CD14-positive monocyte (primary cell): ENCODE measurements around the gene SUGCT. TPM values are rescaled to one million over a fixed set of nuclear protein-coding genes. Genes with fewer than 3 reads are reported as not detected.

Source experiments
- DNase-seq, 3 donors: peaks; one replicate each; pipeline ENCODE4 v3.0.0-alpha.2; 2011 to 2022
- H2AFZ ChIP-seq: 2 replicates; pipeline ENCODE4 v1.6.0; 2012; ENCODE audit warnings: mild to moderate bottlenecking, low read depth, low read length, inconsistent platforms; ENCODE audit not compliant: insufficient read depth, poor library complexity, severe bottlenecking
- H3K27ac ChIP-seq, 2 donors: 1 replicate in 1 of 2; 2 replicates in 1 of 2; pipeline ENCODE4 v1.5.1; 2012 to 2013; ENCODE audit warnings: low read length in 2 of 2, control low read depth in 1 of 2, inconsistent platforms in 1 of 2, low read depth in 1 of 2, mild to moderate bottlenecking in 1 of 2
- H3K27me3 ChIP-seq, 2 donors: one replicate each; pipeline versions ENCODE4 v1.6.0 to v1.6.1; 2011 to 2013; ENCODE audit warnings: low read length in 2 of 2; ENCODE audit not compliant: control insufficient read depth in 2 of 2, insufficient read depth in 2 of 2
- H3K36me3 ChIP-seq, 2 donors: replicated peaks in 1 of 2; 1 replicate in 1 of 2; 2 replicates in 1 of 2; pipeline versions ENCODE4 v1.5.1 to v1.6.1; 2012 to 2013; ENCODE audit warnings: low read length in 2 of 2, control low read depth in 1 of 2, inconsistent platforms in 1 of 2, mild to moderate bottlenecking in 1 of 2; ENCODE audit not compliant: insufficient read depth in 2 of 2, control insufficient read depth in 1 of 2
- H3K4me1 ChIP-seq, 2 donors: 1 replicate in 1 of 2; 2 replicates in 1 of 2; pipeline versions ENCODE4 v1.5.1 to v1.6.1; 2012 to 2013; ENCODE audit warnings: low read length in 2 of 2, control low read depth in 1 of 2, inconsistent platforms in 1 of 2, mild to moderate bottlenecking in 1 of 2, moderate library complexity in 1 of 2; ENCODE audit not compliant: insufficient read depth in 2 of 2, control insufficient read depth in 1 of 2
- H3K4me2 ChIP-seq: replicated peaks from 2 replicates; pipeline ENCODE3; 2012; ENCODE audit warnings: low read length, moderate library complexity, mild to moderate bottlenecking; ENCODE audit not compliant: poor library complexity, severe bottlenecking; ENCODE audit errors: extremely low read depth
- H3K4me3 ChIP-seq, 3 experiments: fragments of 200-600 bp in 1 of 3; sonication (generic) in 1 of 3; replicated peaks in 1 of 3; 1 replicate in 2 of 3; 2 replicates in 1 of 3; pipeline ENCODE4 v1.5.1; 2011 to 2013; ENCODE audit warnings: low read length in 3 of 3, mild to moderate bottlenecking in 3 of 3, control low read depth in 2 of 3, low read depth in 2 of 3, inconsistent platforms in 1 of 3, moderate library complexity in 1 of 3
- H3K79me2 ChIP-seq: 2 replicates; pipeline ENCODE4 v1.6.0; 2012; ENCODE audit warnings: mild to moderate bottlenecking, control low read depth, inconsistent platforms, low read length, moderate library complexity; ENCODE audit not compliant: insufficient read depth
- H3K9ac ChIP-seq: 2 replicates; pipeline ENCODE4 v1.6.0; 2017; ENCODE audit warnings: low read length, mild to moderate bottlenecking; ENCODE audit not compliant: insufficient read depth, poor library complexity, severe bottlenecking
- H3K9me3 ChIP-seq, 2 donors: replicated peaks in 1 of 2; 1 replicate in 1 of 2; 2 replicates in 1 of 2; pipeline versions ENCODE4 v1.5.1 to v1.6.1; 2012 to 2013; ENCODE audit warnings: low read length in 2 of 2, control low read depth in 1 of 2; ENCODE audit not compliant: control insufficient read depth in 1 of 2, insufficient read depth in 1 of 2
- H4K20me1 ChIP-seq: 2 replicates; pipeline ENCODE4 v1.6.0; 2012; ENCODE audit warnings: mild to moderate bottlenecking, low read length, control low read depth, moderate library complexity; ENCODE audit not compliant: insufficient read depth
- H3K27ac Mint-ChIP-seq, 7 donors: one replicate each; pipeline ENCODE4 v1.8.0; 2020; ENCODE audit warnings: mild to moderate bottlenecking in 7 of 7, mixed read lengths in 7 of 7, moderate library complexity in 6 of 7, inconsistent platforms in 2 of 7
- H3K27me3 Mint-ChIP-seq, 3 donors: one replicate each; pipeline ENCODE4 v1.8.0; 2021 to 2022; ENCODE audit warnings: low read depth in 3 of 3, mild to moderate bottlenecking in 3 of 3, mixed read lengths in 3 of 3, moderate library complexity in 3 of 3, inconsistent platforms in 1 of 3
- H3K36me3 Mint-ChIP-seq, 2 donors: one replicate each; pipeline ENCODE4 v1.8.0; 2020; ENCODE audit warnings: mixed read lengths in 2 of 2, inconsistent platforms in 1 of 2, mild to moderate bottlenecking in 1 of 2
- H3K4me1 Mint-ChIP-seq: one replicate; pipeline ENCODE4 v1.8.0; 2020; ENCODE audit warnings: mild to moderate bottlenecking, mixed read lengths
- H3K4me3 Mint-ChIP-seq, 2 donors: one replicate each; pipeline ENCODE4 v1.8.0; 2020; ENCODE audit warnings: mild to moderate bottlenecking in 2 of 2, mixed read lengths in 2 of 2, moderate library complexity in 1 of 2
- H3K9me3 Mint-ChIP-seq, 7 donors: one replicate each; pipeline ENCODE4 v1.8.0; 2020 to 2022; ENCODE audit warnings: mixed read lengths in 7 of 7, mild to moderate bottlenecking in 6 of 7, moderate library complexity in 6 of 7, inconsistent platforms in 2 of 7
- WGBS: methylation state at CpG from one replicate; pipeline ENCODE4 v1.1.5; 2013; ENCODE audit warnings: missing lambda C conversion rate; ENCODE audit not compliant: insufficient coverage; 5-methylcytosine and 5-hydroxymethylcytosine counted together
- intact Hi-C, 2 donors: fragments of 100-400 bp; cut with micrococcal nuclease; formaldehyde crosslinking; loops; one replicate each; pipeline versions ENCODE4 v1.15.0 to v1.15.1; 2023
- polyA plus RNA-seq, 3 donors: library from polyadenylated mRNA; depleted of rRNA in 1 of 3; unstranded in 2 of 3; stranded (reverse) in 1 of 3; fragments of 300-500 nt in 2 of 3; fragments of >200 nt in 1 of 3; fragmentation: Illumina TruSeq in 2 of 3; gene quantifications; 1 replicate in 2 of 3; 2 replicates in 1 of 3; pipeline ENCODE4 v1.2.3, GENCODE V29; 2012 to 2021
- TF ChIP-seq, protein P1 (sequence below): fragments of 200-600 bp; IDR thresholded peaks from one replicate; pipeline ENCODE4 v1.8.0; 2022; ENCODE audit warnings: antibody characterized with exemption, mild to moderate bottlenecking

Gene SUGCT
- polyA plus RNA-seq, 3 donors = not detected

GRCh38 chr7:40604601-40605438, 470.0 kb downstream of the SUGCT start:
- Histone ChIP-seq H3K4me2 (no peak overlapping the region), H3K9ac (no peak overlapping the region), H3K36me3 (no peaks in the 10 kb centered on the region), H3K27ac (no peak overlapping the region), H3K79me2 (no peaks in the 10 kb centered on the region), H3K4me3 (no peak overlapping the region), H3K4me1 (peaks cover 7 to 8% of the 10 kb centered on the region in 2 donors), H4K20me1 (no peaks in the 10 kb centered on the region), H3K9me3 (peaks cover 0 to 4% of the 10 kb centered on the region in 2 donors), H2AFZ (peak overlapping the region; percentile 81), H3K27me3 (no peaks in the 10 kb centered on the region)
- Mint-ChIP-seq H3K27me3 (peaks cover 0 to 3% (median 0%) of the 10 kb centered on the region in 3 donors), H3K4me3 (no peak overlapping the region), H3K4me1 (peaks cover 12% of the 10 kb centered on the region), H3K9me3 (peaks cover 3 to 10% (median 6%) of the 10 kb centered on the region in 7 donors), H3K36me3 (no peaks in the 10 kb centered on the region), H3K27ac (no peak overlapping the region)
- 20% methylated on average over 9 of the region's 17 CpGs for WGBS
- DNase-seq = peak; percentile 44 to 54 (median 52)
- TF ChIP-seq, protein P1, sequence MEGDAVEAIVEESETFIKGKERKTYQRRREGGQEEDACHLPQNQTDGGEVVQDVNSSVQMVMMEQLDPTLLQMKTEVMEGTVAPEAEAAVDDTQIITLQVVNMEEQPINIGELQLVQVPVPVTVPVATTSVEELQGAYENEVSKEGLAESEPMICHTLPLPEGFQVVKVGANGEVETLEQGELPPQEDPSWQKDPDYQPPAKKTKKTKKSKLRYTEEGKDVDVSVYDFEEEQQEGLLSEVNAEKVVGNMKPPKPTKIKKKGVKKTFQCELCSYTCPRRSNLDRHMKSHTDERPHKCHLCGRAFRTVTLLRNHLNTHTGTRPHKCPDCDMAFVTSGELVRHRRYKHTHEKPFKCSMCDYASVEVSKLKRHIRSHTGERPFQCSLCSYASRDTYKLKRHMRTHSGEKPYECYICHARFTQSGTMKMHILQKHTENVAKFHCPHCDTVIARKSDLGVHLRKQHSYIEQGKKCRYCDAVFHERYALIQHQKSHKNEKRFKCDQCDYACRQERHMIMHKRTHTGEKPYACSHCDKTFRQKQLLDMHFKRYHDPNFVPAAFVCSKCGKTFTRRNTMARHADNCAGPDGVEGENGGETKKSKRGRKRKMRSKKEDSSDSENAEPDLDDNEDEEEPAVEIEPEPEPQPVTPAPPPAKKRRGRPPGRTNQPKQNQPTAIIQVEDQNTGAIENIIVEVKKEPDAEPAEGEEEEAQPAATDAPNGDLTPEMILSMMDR = peak; percentile 81
- intact Hi-C loops = loop anchor here (5.0 kb wide), 4 partner anchors 93 to 373 kb away; no protein-coding TSS in a partner anchor

DNA sequence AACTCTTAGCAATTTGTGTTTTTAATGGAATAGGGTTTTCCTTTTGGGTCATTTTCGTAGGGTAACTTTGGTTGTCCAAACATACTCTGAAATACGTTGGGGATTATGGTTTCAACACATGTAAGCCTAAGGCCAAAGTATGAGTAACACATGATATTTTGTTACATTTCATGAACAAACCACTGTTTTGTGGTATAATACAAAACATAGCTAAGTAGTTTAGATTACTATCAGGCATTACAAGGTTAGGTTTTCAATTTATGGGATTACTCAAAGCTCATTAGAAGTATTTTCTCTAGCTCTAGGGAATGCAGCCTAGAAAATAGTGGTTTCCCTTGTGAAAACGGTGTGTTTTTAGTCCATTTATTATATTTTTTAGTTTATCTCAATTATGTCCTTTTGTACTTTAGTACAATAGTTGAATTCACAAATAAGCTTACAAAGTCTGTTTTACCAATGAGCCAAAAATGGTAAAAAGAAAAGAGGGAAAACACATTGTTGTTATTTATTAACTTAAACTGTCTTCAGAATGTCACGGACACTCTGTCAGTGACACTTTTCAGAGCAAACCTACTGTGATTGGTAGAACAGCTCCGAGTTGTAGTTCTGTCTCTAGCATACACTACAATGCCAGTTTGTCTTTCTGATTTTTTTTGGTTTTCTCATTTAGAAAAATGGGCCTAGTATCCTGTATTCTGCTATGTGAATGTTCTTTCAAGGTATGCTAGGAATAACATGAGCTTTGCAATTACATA, 473.7 kb downstream of the SUGCT start:
- no peaks in the 10 kb centered on the region for H4K20me1 ChIP-seq
- Mint-ChIP-seq H3K4me3 (no peak overlapping the region), H3K36me3 (no peaks in the 10 kb centered on the region), H3K4me1 (peaks cover 3% of the 10 kb centered on the region), H3K27ac (no peak overlapping the region), H3K27me3 (peaks cover 0 to 3% (median 0%) of the 10 kb centered on the region in 3 donors), H3K9me3 (peaks cover 0 to 3% (median 0%) of the 10 kb centered on the region in 7 donors)
- H3K36me3 ChIP-seq = no peaks in the 10 kb centered on the region
- H3K27me3 ChIP-seq = no peaks in the 10 kb centered on the region
- H3K79me2 ChIP-seq = no peaks in the 10 kb centered on the region
- H3K4me1 ChIP-seq = peaks cover 0 to 2% of the 10 kb centered on the region in 2 donors
- H3K9ac ChIP-seq = no peak overlapping the region
- TF ChIP-seq, protein P1 = no peak
- no peaks in the 10 kb centered on the region for H3K9me3 ChIP-seq
- WGBS = 100% methylated on average over 1 of the region's 5 CpGs
- intact Hi-C loops = loop anchor here (5.0 kb wide), 3 partner anchors 101 to 376 kb away; no protein-coding TSS in a partner anchor
- no peak overlapping the region for H3K4me3 ChIP-seq
- no peak overlapping the region for H3K27ac ChIP-seq
- no peak for DNase-seq
- H2AFZ ChIP-seq = no peak overlapping the region
- H3K4me2 ChIP-seq = no peak overlapping the region
